HCT116 (cell line): ENCODE data around the gene CACNA2D3. TPM values are rescaled to one million over a fixed set of nuclear protein-coding genes. Genes with fewer than 3 reads are reported as not detected.

Experiments used
- ATAC-seq: fragments of 200-7000 bp; cut with Tn5 transposase; 2 replicates; pipeline ENCODE4 v1.9.1; 2020; ENCODE audit warnings: mild to moderate bottlenecking, moderate library complexity
- BruUV-seq: library from RNA; stranded (reverse); fragments of 400-500 nt; replicated peaks from 2 replicates; lab custom pipeline; 2021; lab: Mats Ljungman, UMichigan
- CTCF ChIA-PET: fragments of 300-600 bp; sonication (Branson Sonifier 250); formaldehyde crosslinking; loops from one replicate; lab custom pipeline; 2021; ENCODE audit warnings: antibody characterized with exemption; lab: Charles Lee
- POLR2A ChIA-PET: fragments of 300-600, 350-600 bp; sonication (Branson Sonifier 250); formaldehyde crosslinking; loops from one replicate; lab custom pipeline; 2021; ENCODE audit warnings: antibody characterized with exemption; lab: Charles Lee
- RAD21 ChIA-PET, 2 experiments: fragments of 300-600 bp; sonication (Branson Sonifier 250); formaldehyde crosslinking; loops; one replicate each; lab custom pipeline; 2023; ENCODE audit warnings: low total read pairs in 2 of 2; ENCODE audit not compliant: uncharacterized antibody in 2 of 2, unreplicated experiment in 2 of 2, low non-redundant PET in 1 of 2; lab: Charles Lee
- DNase-seq: peaks from one replicate; pipeline ENCODE4 v3.0.0-alpha.2; 2010; ENCODE audit warnings: low read depth, low spot score
- H2AFZ ChIP-seq: fragments of 200-600 bp; shearing (Covaris generic), sonication (generic); 2 replicates; pipeline ENCODE4 v1.6.1; 2017; ENCODE audit warnings: low read depth, mixed run types, mixed read lengths, antibody characterized with exemption, low read length; ENCODE audit not compliant: poor library complexity, severe bottlenecking
- H3K27ac ChIP-seq: 2 replicates; pipeline ENCODE4 v1.5.1; 2012; ENCODE audit warnings: low read depth, low read length
- H3K27me3 ChIP-seq: fragments of 200-600 bp; sonication (generic); 2 replicates; pipeline ENCODE4 v1.6.1; 2016; ENCODE audit warnings: mixed run types, low read length, mixed read lengths; ENCODE audit not compliant: insufficient read depth
- H3K36me3 ChIP-seq, 2 experiments: fragments of 200-500 bp in 1 of 2; fragments of 200-600 bp in 1 of 2; sonication (Bioruptor generic) in 1 of 2; sonication (generic) in 1 of 2; 2 replicates each; pipeline versions ENCODE4 v1.5.1 to v1.6.1; 2014 to 2016; ENCODE audit warnings: low read length in 2 of 2, inconsistent platforms in 1 of 2, mixed read lengths in 1 of 2, mixed run types in 1 of 2; ENCODE audit not compliant: insufficient read depth in 2 of 2, control insufficient read depth in 1 of 2
- H3K4me1 ChIP-seq, 2 experiments: fragments of 200-600 bp in 1 of 2; sonication (generic) in 1 of 2; 2 replicates each; pipeline versions ENCODE4 v1.5.1 to v1.6.1; 2012 to 2017; ENCODE audit warnings: low read length in 2 of 2, inconsistent platforms in 1 of 2, mild to moderate bottlenecking in 1 of 2, mixed read lengths in 1 of 2, mixed run types in 1 of 2, moderate library complexity in 1 of 2; ENCODE audit not compliant: insufficient read depth in 2 of 2, control insufficient read depth in 1 of 2
- H3K4me2 ChIP-seq: fragments of 200-600 bp; sonication (generic); 2 replicates; pipeline ENCODE4 v1.6.1; 2017; ENCODE audit warnings: mixed run types, low read length, mixed read lengths
- H3K4me3 ChIP-seq, 2 experiments: fragments of 200-600 bp in 1 of 2; sonication (generic) in 1 of 2; replicated peaks in 1 of 2; 2 replicates each; pipeline ENCODE4 v1.5.1; 2011 to 2016; ENCODE audit warnings: low read length in 2 of 2, control low read depth in 1 of 2, low read depth in 1 of 2, mild to moderate bottlenecking in 1 of 2, mixed read lengths in 1 of 2, mixed run types in 1 of 2
- H3K79me2 ChIP-seq: fragments of 200-600 bp; sonication (generic); 2 replicates; pipeline ENCODE4 v1.6.1; 2017; ENCODE audit warnings: mild to moderate bottlenecking, mixed run types, low read length, moderate library complexity, mixed read lengths; ENCODE audit not compliant: insufficient read depth
- H3K9ac ChIP-seq: fragments of 200-600 bp; sonication (generic); 2 replicates; pipeline ENCODE4 v1.6.1; 2016; ENCODE audit warnings: low read length, mixed read lengths
- H3K9me2 ChIP-seq: fragments of 200-600 bp; sonication (generic), shearing (Covaris generic); 2 replicates; pipeline ENCODE4 v1.6.1; 2017; ENCODE audit warnings: mixed run types, mild to moderate bottlenecking, moderate library complexity; ENCODE audit not compliant: insufficient read depth
- H3K9me3 ChIP-seq, 2 experiments: fragments of 200-500 bp in 1 of 2; fragments of 200-600 bp in 1 of 2; sonication (Bioruptor generic) in 1 of 2; sonication (generic) in 1 of 2; 2 replicates each; pipeline ENCODE4 v1.6.1; 2014 to 2017; ENCODE audit warnings: low read length in 2 of 2, mixed read lengths in 2 of 2, inconsistent platforms in 1 of 2, low read depth in 1 of 2, mild to moderate bottlenecking in 1 of 2, mixed run types in 1 of 2, moderate library complexity in 1 of 2; ENCODE audit not compliant: control insufficient read depth in 1 of 2, insufficient read depth in 1 of 2
- H4K20me1 ChIP-seq: fragments of 200-600 bp; sonication (generic), shearing (Covaris generic); 2 replicates; pipeline ENCODE4 v1.6.1; 2017; ENCODE audit warnings: mixed run types, mild to moderate bottlenecking, moderate library complexity; ENCODE audit not compliant: insufficient read depth
- CEBPB ChIP-seq: IDR thresholded peaks from 2 replicates; pipeline ENCODE4 v1.6.1; 2012; ENCODE audit warnings: low read depth
- ELF1 ChIP-seq: IDR thresholded peaks from 2 replicates; pipeline ENCODE4 v1.6.1; 2012; ENCODE audit warnings: low read depth, borderline replicate concordance
- EZH2 ChIP-seq: fragments of 200-600 bp; sonication (generic); IDR thresholded peaks from 2 replicates; pipeline ENCODE4 v1.6.1; 2017; ENCODE audit warnings: antibody characterized with exemption, mixed run types
- EZH2phosphoT487 ChIP-seq: fragments of 200-600 bp; IDR thresholded peaks from 2 replicates; pipeline ENCODE4 v1.6.1; 2018; ENCODE audit warnings: antibody characterized with exemption, borderline replicate concordance
- FOSL1 ChIP-seq: IDR thresholded peaks from 2 replicates; pipeline ENCODE4 v1.6.1; 2012; ENCODE audit warnings: low read depth
- JUND ChIP-seq: IDR thresholded peaks from 2 replicates; pipeline ENCODE4 v1.6.1; 2012
- POLR2AphosphoS5 ChIP-seq: IDR thresholded peaks from 2 replicates; pipeline ENCODE4 v1.6.1; 2011; ENCODE audit warnings: mild to moderate bottlenecking, low read depth, low read length, moderate library complexity
- RAD21 ChIP-seq: IDR thresholded peaks from 2 replicates; pipeline ENCODE4 v1.6.1; 2012; ENCODE audit warnings: low read depth, mild to moderate bottlenecking
- SIN3A ChIP-seq: IDR thresholded peaks from 2 replicates; pipeline ENCODE4 v1.6.1; 2012; ENCODE audit warnings: low read depth
- SP1 ChIP-seq: IDR thresholded peaks from 2 replicates; pipeline ENCODE4 v1.6.1; 2012; ENCODE audit warnings: low read depth
- SRF ChIP-seq: IDR thresholded peaks from 2 replicates; pipeline ENCODE4 v1.6.1; 2012; ENCODE audit warnings: low read depth
- YY1 ChIP-seq: IDR thresholded peaks from 2 replicates; pipeline ENCODE4 v1.6.1; 2011; ENCODE audit warnings: low read length, low read depth, moderate library complexity, mild to moderate bottlenecking; ENCODE audit not compliant: insufficient replicate concordance; ENCODE audit errors: extremely low read depth
- ZFX ChIP-seq: fragments of 450-650 bp; IDR thresholded peaks from 2 replicates; pipeline ENCODE4 v1.6.1; 2017
- ZNF274 ChIP-seq: fragments of 200-500 bp; sonication (Bioruptor generic); IDR thresholded peaks from 2 replicates; pipeline ENCODE4 v1.6.1; 2014; ENCODE audit warnings: mild to moderate bottlenecking, low read depth, low read length, inconsistent platforms
- intact Hi-C: fragments of 100-400 bp; cut with micrococcal nuclease; formaldehyde crosslinking; loops from 2 replicates; pipeline ENCODE4 v1.10.0; 2022
- total RNA-seq: library from RNA; stranded (reverse); gene quantifications from one replicate; pipeline ENCODE4 v1.2.1, GENCODE V29; 2021; ENCODE audit not compliant: unreplicated experiment
- TF ChIP-seq, protein P1 (sequence below): IDR thresholded peaks from 2 replicates; pipeline ENCODE4 v1.6.1; 2012
- TF ChIP-seq, protein P2 (sequence below): IDR thresholded peaks from 2 replicates; pipeline ENCODE4 v1.6.1; 2011; ENCODE audit warnings: mild to moderate bottlenecking, low read length, moderate library complexity; ENCODE audit not compliant: insufficient replicate concordance; ENCODE audit errors: extremely low read depth
- TF ChIP-seq, protein P3 (sequence below): IDR thresholded peaks from 2 replicates; pipeline ENCODE4 v1.6.1; 2012; ENCODE audit warnings: low read depth

Gene CACNA2D3
- total RNA-seq, 1 experiment from 2014 or later: 0.20 TPM

DNA sequence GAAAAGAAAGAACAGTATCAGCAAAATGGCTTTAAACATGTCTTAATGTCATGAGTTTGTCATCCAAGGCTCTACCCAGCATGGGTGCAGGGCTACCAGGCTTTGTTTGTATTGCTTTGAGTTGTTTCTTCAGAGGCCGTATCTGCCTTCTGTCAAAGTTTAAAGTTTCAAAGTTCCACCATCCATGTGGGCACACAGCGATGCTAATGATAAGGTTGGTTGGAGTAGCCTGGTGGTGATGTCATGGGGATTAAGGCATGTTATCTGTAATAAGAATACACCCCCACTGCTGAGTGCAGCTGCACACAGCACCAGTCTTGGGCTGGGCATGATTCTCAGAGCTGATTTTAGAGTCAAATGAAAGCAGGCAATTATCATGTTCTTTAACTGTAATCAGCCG is 877.5 kb downstream of the CACNA2D3 start:
- CTCF ChIA-PET: no interaction called here
- no peaks in the 10 kb centered on the region for H3K4me1 ChIP-seq

DNA sequence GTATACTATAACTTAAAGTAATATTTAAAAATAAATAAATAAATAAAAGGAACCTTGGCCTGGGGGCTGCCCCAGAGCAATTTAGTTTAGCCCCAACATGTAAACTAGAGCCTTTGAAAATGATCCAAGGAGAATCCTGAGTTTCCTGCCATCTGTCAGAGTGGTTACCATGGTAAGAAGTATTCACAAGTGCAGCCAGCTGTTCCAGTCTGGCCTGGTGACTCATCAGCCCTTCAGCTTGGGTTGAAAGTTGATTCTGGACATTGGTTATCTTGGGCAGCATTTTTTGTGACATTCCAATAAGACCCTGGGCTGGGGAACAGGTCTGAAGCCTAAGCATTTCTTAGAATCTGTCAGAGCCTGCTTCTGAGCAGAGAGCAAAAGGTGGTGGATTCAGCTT is 878.2 kb downstream of the CACNA2D3 start:
- DNase-seq (no peak), ATAC-seq (no peak)
- H3K4me1 ChIP-seq: no peaks in the 10 kb centered on the region
- H3K9me2 ChIP-seq: no peaks in the 10 kb centered on the region
- no peaks in the 10 kb centered on the region for H3K27me3 ChIP-seq
- intact Hi-C loops: no loop called here
- H4K20me1 ChIP-seq: no peaks in the 10 kb centered on the region
- ChIA-PET RAD21 (no interaction called here), CTCF (no interaction called here), POLR2A (no interaction called here)
- H3K36me3 ChIP-seq: no peaks in the 10 kb centered on the region
- peaks cover 0 to 4% of the 10 kb centered on the region in 2 experiments; a peak in 2 of 4 replicates for H3K9me3 ChIP-seq
- H3K27ac ChIP-seq: no peak overlapping the region
- H3K79me2 ChIP-seq: no peaks in the 10 kb centered on the region
- no peak overlapping the region for H3K4me2 ChIP-seq
- no peak overlapping the region for H3K4me3 ChIP-seq
- H2AFZ ChIP-seq: no peak overlapping the region
- H3K9ac ChIP-seq: no peak overlapping the region
- no TSS peak for BruUV-seq
- no peak for TF ChIP-seq CEBPB
- no peak for TF ChIP-seq ZNF274
- no peak for TF ChIP-seq EZH2
- TF ChIP-seq ELF1: no peak
- no peak for TF ChIP-seq EZH2phosphoT487
- TF ChIP-seq, protein P1, sequence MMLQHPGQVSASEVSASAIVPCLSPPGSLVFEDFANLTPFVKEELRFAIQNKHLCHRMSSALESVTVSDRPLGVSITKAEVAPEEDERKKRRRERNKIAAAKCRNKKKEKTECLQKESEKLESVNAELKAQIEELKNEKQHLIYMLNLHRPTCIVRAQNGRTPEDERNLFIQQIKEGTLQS: no peak
- TF ChIP-seq FOSL1: no peak
- TF ChIP-seq RAD21: no peak
- TF ChIP-seq SIN3A: no peak
- no peak for TF ChIP-seq POLR2AphosphoS5
- TF ChIP-seq, protein P2, sequence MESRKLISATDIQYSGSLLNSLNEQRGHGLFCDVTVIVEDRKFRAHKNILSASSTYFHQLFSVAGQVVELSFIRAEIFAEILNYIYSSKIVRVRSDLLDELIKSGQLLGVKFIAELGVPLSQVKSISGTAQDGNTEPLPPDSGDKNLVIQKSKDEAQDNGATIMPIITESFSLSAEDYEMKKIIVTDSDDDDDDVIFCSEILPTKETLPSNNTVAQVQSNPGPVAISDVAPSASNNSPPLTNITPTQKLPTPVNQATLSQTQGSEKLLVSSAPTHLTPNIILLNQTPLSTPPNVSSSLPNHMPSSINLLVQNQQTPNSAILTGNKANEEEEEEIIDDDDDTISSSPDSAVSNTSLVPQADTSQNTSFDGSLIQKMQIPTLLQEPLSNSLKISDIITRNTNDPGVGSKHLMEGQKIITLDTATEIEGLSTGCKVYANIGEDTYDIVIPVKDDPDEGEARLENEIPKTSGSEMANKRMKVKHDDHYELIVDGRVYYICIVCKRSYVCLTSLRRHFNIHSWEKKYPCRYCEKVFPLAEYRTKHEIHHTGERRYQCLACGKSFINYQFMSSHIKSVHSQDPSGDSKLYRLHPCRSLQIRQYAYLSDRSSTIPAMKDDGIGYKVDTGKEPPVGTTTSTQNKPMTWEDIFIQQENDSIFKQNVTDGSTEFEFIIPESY: no peak
- TF ChIP-seq, protein P3, sequence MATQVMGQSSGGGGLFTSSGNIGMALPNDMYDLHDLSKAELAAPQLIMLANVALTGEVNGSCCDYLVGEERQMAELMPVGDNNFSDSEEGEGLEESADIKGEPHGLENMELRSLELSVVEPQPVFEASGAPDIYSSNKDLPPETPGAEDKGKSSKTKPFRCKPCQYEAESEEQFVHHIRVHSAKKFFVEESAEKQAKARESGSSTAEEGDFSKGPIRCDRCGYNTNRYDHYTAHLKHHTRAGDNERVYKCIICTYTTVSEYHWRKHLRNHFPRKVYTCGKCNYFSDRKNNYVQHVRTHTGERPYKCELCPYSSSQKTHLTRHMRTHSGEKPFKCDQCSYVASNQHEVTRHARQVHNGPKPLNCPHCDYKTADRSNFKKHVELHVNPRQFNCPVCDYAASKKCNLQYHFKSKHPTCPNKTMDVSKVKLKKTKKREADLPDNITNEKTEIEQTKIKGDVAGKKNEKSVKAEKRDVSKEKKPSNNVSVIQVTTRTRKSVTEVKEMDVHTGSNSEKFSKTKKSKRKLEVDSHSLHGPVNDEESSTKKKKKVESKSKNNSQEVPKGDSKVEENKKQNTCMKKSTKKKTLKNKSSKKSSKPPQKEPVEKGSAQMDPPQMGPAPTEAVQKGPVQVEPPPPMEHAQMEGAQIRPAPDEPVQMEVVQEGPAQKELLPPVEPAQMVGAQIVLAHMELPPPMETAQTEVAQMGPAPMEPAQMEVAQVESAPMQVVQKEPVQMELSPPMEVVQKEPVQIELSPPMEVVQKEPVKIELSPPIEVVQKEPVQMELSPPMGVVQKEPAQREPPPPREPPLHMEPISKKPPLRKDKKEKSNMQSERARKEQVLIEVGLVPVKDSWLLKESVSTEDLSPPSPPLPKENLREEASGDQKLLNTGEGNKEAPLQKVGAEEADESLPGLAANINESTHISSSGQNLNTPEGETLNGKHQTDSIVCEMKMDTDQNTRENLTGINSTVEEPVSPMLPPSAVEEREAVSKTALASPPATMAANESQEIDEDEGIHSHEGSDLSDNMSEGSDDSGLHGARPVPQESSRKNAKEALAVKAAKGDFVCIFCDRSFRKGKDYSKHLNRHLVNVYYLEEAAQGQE: no peak
- TF ChIP-seq SRF: no peak
- TF ChIP-seq YY1: no peak

More for the DNA sequence above, 877.5 kb downstream of the CACNA2D3 start:
- H3K4me2 ChIP-seq: no peak overlapping the region
- no peaks in the 10 kb centered on the region for H4K20me1 ChIP-seq
- no peak for TF ChIP-seq JUND
- TF ChIP-seq ZFX: no peak
- no peak for TF ChIP-seq EZH2phosphoT487
- TF ChIP-seq SP1: no peak
- no peak for TF ChIP-seq YY1
- DNase-seq (no peak), ATAC-seq (no peak)
- intact Hi-C loops: no loop called here
- ChIA-PET RAD21 (no interaction called here), POLR2A (no interaction called here)
- H3K9me3 ChIP-seq: peaks cover 0 to 4% of the 10 kb centered on the region in 2 experiments; a peak in 2 of 4 replicates
- no peak overlapping the region for H3K9ac ChIP-seq
- no peaks in the 10 kb centered on the region for H3K79me2 ChIP-seq
- no peaks in the 10 kb centered on the region for H3K36me3 ChIP-seq
- no peaks in the 10 kb centered on the region for H3K9me2 ChIP-seq
- BruUV-seq: no TSS peak
- no peak overlapping the region for H2AFZ ChIP-seq
- no peaks in the 10 kb centered on the region for H3K27me3 ChIP-seq
- H3K27ac ChIP-seq: no peak overlapping the region
- H3K4me3 ChIP-seq: no peak overlapping the region
